Panc1 (cell line): Measurements from ENCODE around the gene FRY. TPM values are rescaled to one million over a fixed set of nuclear protein-coding genes. Genes with fewer than 3 reads are reported as not detected.

Source experiments
- ATAC-seq: fragments of 200-7000 bp; cut with Tn5 transposase; 2 replicates; pipeline ENCODE4 v1.9.1; 2020; ENCODE audit warnings: mild to moderate bottlenecking, moderate library complexity
- BruUV-seq: library from RNA; stranded (reverse); fragments of 400-500 nt; replicated peaks from 2 replicates; lab custom pipeline; 2021; lab: Mats Ljungman, UMichigan
- CTCF ChIA-PET: fragments of 300-600 bp; sonication (Branson Sonifier 250); formaldehyde crosslinking; loops from one replicate; lab custom pipeline; 2022; ENCODE audit warnings: antibody characterized with exemption; lab: Charles Lee
- POLR2A ChIA-PET: fragments of 300-600 bp; sonication (Branson Sonifier 250); formaldehyde crosslinking; loops from one replicate; lab custom pipeline; 2022; ENCODE audit warnings: antibody characterized with exemption; lab: Charles Lee
- DNase-seq: peaks from one replicate; pipeline ENCODE4 v3.0.0-alpha.2; 2010; ENCODE audit warnings: low read depth, low spot score
- H3K27ac ChIP-seq: 2 replicates; pipeline ENCODE4 v1.5.1; 2011; ENCODE audit warnings: mild to moderate bottlenecking, low read length, inconsistent platforms
- H3K27me3 ChIP-seq: fragments of 200-500 bp; sonication (Bioruptor generic); 2 replicates; pipeline ENCODE4 v1.6.0; 2014; ENCODE audit warnings: low read length, inconsistent platforms; ENCODE audit not compliant: control insufficient read depth, insufficient read depth
- H3K36me3 ChIP-seq: fragments of 200-500 bp; sonication (Bioruptor generic); 2 replicates; pipeline ENCODE4 v1.5.1; 2014; ENCODE audit warnings: inconsistent platforms, mild to moderate bottlenecking, low read length, moderate library complexity; ENCODE audit not compliant: control insufficient read depth, insufficient read depth
- H3K4me1 ChIP-seq: 2 replicates; pipeline ENCODE4 v1.5.1; 2011; ENCODE audit warnings: inconsistent platforms, mild to moderate bottlenecking, low read length, moderate library complexity; ENCODE audit not compliant: control insufficient read depth, insufficient read depth
- H3K4me3 ChIP-seq, 2 experiments: 2 replicates each; pipeline ENCODE4 v1.5.1; 2011 to 2012; ENCODE audit warnings: low read depth in 2 of 2, low read length in 2 of 2, mild to moderate bottlenecking in 2 of 2, inconsistent platforms in 1 of 2, moderate library complexity in 1 of 2
- H3K9me3 ChIP-seq: fragments of 200-500 bp; sonication (Bioruptor generic); 2 replicates; pipeline ENCODE4 v1.5.1; 2014; ENCODE audit warnings: low read depth, mild to moderate bottlenecking, inconsistent platforms, low read length, moderate library complexity; ENCODE audit not compliant: control insufficient read depth, insufficient read depth
- CTCF ChIP-seq: fragments of 450-650 bp; IDR thresholded peaks from 2 replicates; pipeline ENCODE4 v1.5.1; 2017; ENCODE audit warnings: mild to moderate bottlenecking
- POLR2AphosphoS5 ChIP-seq: IDR thresholded peaks from 2 replicates; pipeline ENCODE4 v1.6.1; 2012; ENCODE audit warnings: mild to moderate bottlenecking, low read depth, low read length, moderate library complexity
- REST ChIP-seq, 2 experiments: IDR thresholded peaks; 2 replicates each; pipeline ENCODE4 v1.6.1; 2011 to 2012; ENCODE audit warnings: low read depth in 2 of 2, control low read depth in 1 of 2, low read length in 1 of 2, mild to moderate bottlenecking in 1 of 2, moderate library complexity in 1 of 2; ENCODE audit not compliant: insufficient read depth in 1 of 2
- SIN3A ChIP-seq: IDR thresholded peaks from 2 replicates; pipeline ENCODE4 v1.6.1; 2012; ENCODE audit warnings: low read depth, mild to moderate bottlenecking, low read length, moderate library complexity, borderline replicate concordance; ENCODE audit not compliant: insufficient read depth
- TCF7L2 ChIP-seq: IDR thresholded peaks from 2 replicates; pipeline ENCODE4 v1.6.1; 2011; ENCODE audit warnings: mild to moderate bottlenecking, low read depth, low read length, inconsistent platforms
- in situ Hi-C: cut with HindIII; loops from 2 replicates; pipeline ENCODE4 v1.10.0; 2016; ENCODE audit warnings: low sequenced_read_pairs, low pct_unique_long_range_greater_than_20kb
- intact Hi-C: fragments of 100-400 bp; cut with micrococcal nuclease; formaldehyde crosslinking; loops from one replicate; pipeline ENCODE4 v1.10.0; 2022; ENCODE audit not compliant: unreplicated experiment
- total RNA-seq: library from RNA; stranded (reverse); gene quantifications from one replicate; pipeline ENCODE4 v1.2.1, GENCODE V29; 2021; ENCODE audit not compliant: unreplicated experiment

FRY gene
- total RNA-seq, 1 experiment from 2014 or later, result 0.18 TPM

GRCh38 chr13:32151240-32151639 is 119.7 kb downstream of the FRY start:
- in situ Hi-C loops (no loop called here), intact Hi-C loops (no loop called here)
- Histone ChIP-seq H3K27ac (no peak overlapping the region), H3K36me3 (no peaks in the 10 kb centered on the region), H3K4me1 (no peaks in the 10 kb centered on the region), H3K4me3 (no peak overlapping the region), H3K27me3 (no peaks in the 10 kb centered on the region), H3K9me3 (no peaks in the 10 kb centered on the region; the same call in 1 of the 2 replicates)
- no peak for DNase-seq
- no TSS peak for BruUV-seq
- ChIA-PET CTCF (no interaction called here), POLR2A (no interaction called here)
- ATAC-seq, result no peak
- no peak for TF ChIP-seq CTCF
- no peak for TF ChIP-seq REST (IDR thresholded peaks at IDR 0.05; ENCODE audit: insufficient read depth in 1 of 2, low read depth in 2 of 2, low read length in 1 of 2)
- TF ChIP-seq TCF7L2, result no peak
- TF ChIP-seq SIN3A, result no peak
- no peak for TF ChIP-seq POLR2AphosphoS5

GRCh38 chr13:32153056-32153455 is 121.5 kb downstream of the FRY start:
- in situ Hi-C loops, result no loop called here
- intact Hi-C loops, result no loop called here
- ATAC-seq, result no peak

More at GRCh38 chr13:32153056-32153455, 121.5 kb downstream of the FRY start:
- Histone ChIP-seq H3K27ac (no peak overlapping the region), H3K4me1 (no peaks in the 10 kb centered on the region), H3K36me3 (no peaks in the 10 kb centered on the region), H3K4me3 (no peak overlapping the region), H3K27me3 (no peaks in the 10 kb centered on the region), H3K9me3 (no peaks in the 10 kb centered on the region; the same call in 1 of the 2 replicates)
- POLR2A ChIA-PET, result no interaction called here
- no TSS peak for BruUV-seq
- DNase-seq, result no peak
- TF ChIP-seq REST (IDR thresholded peaks at IDR 0.05; ENCODE audit: insufficient read depth in 1 of 2, low read depth in 2 of 2, low read length in 1 of 2) (no peak), TCF7L2 (no peak), SIN3A (no peak), CTCF (no peak), POLR2AphosphoS5 (no peak)
- CTCF ChIA-PET, result no interaction called here
